HepG2 (cell line): ENCODE measurements around the gene TP53I3. TPM values are rescaled to one million over a fixed set of nuclear protein-coding genes. Genes with fewer than 3 reads are reported as not detected.

ENCODE experiments used
- ATAC-seq: fragments of 200-7000 bp; cut with Tn5 transposase; 3 replicates; pipeline ENCODE4 v1.9.1; 2020; ENCODE audit warnings: mild to moderate bottlenecking, moderate library complexity
- BruUV-seq: library from RNA; stranded (reverse); fragments of 400-500 nt; replicated peaks from 2 replicates; lab custom pipeline; 2021; lab: Mats Ljungman, UMichigan
- CTCF ChIA-PET: fragments of 300-600 bp; formaldehyde crosslinking; extraction: SDS; loops from one replicate; lab custom pipeline; 2021; ENCODE audit warnings: low total read pairs, inconsistent platforms, low intra/inter-chr PET ratio; lab: Yijun Ruan, JAX
- POLR2A ChIA-PET: fragments of 350-600 bp; sonication (Branson Sonifier 250); formaldehyde crosslinking; loops from one replicate; lab custom pipeline; 2020; ENCODE audit warnings: antibody characterized with exemption, inconsistent platforms; lab: Yijun Ruan, JAX
- DNase-seq: peaks from one replicate; pipeline ENCODE4 v3.0.0-alpha.2; 2015; ENCODE audit warnings: low spot score
- FAIRE-seq: peaks from 3 replicates; lab custom pipeline; 2011; peaks lifted over from hg19 to GRCh38; lab: Jason Lieb, UNC
- H2AFZ ChIP-seq: one replicate; pipeline ENCODE4 v1.6.1; 2011; ENCODE audit warnings: low read length, inconsistent platforms
- H3K27ac ChIP-seq: fragments of 300-600 bp; 3 replicates; pipeline ENCODE4 v1.8.0; 2011; ENCODE audit warnings: mixed run types, mild to moderate bottlenecking, mixed read lengths, low read length, inconsistent platforms; ENCODE audit not compliant: insufficient read depth; ENCODE audit errors: extremely low read length
- H3K27me3 ChIP-seq, 2 experiments: fragments of 200-600 bp in 1 of 2; 2 replicates in 1 of 2; 3 replicates in 1 of 2; pipeline versions ENCODE4 v1.6.0 to v1.8.0; 2011; ENCODE audit warnings: low read length in 2 of 2, mild to moderate bottlenecking in 2 of 2, moderate library complexity in 2 of 2, inconsistent platforms in 1 of 2; ENCODE audit not compliant: insufficient read depth in 2 of 2, control insufficient read depth in 1 of 2
- H3K36me3 ChIP-seq, 2 experiments: fragments of 200-600 bp in 1 of 2; replicated peaks in 1 of 2; 2 replicates in 1 of 2; 3 replicates in 1 of 2; pipeline versions ENCODE4 v1.5.1 to v1.8.0; 2011; ENCODE audit warnings: low read length in 2 of 2, inconsistent platforms in 1 of 2; ENCODE audit not compliant: insufficient read depth in 2 of 2, control insufficient read depth in 1 of 2
- H3K4me1 ChIP-seq: 2 replicates; pipeline ENCODE4 v1.5.1; 2012; ENCODE audit warnings: low read length, inconsistent platforms; ENCODE audit not compliant: insufficient read depth
- H3K4me2 ChIP-seq: 2 replicates; pipeline ENCODE4 v1.6.0; 2011; ENCODE audit warnings: low read depth, low read length, inconsistent platforms
- H3K4me3 ChIP-seq, 3 experiments: fragments of 200-600 bp in 1 of 3; sonication (generic), shearing (Covaris generic) in 1 of 3; replicated peaks in 1 of 3; 2 replicates each; pipeline ENCODE4 v1.5.1; 2011 to 2016; ENCODE audit warnings: low read length in 3 of 3, inconsistent platforms in 2 of 3, low read depth in 2 of 3, mild to moderate bottlenecking in 2 of 3, control low read depth in 1 of 3, mixed read lengths in 1 of 3; ENCODE audit not compliant: insufficient read depth in 1 of 3
- H3K79me2 ChIP-seq: one replicate; pipeline ENCODE4 v1.6.1; 2011; ENCODE audit warnings: low read length, inconsistent platforms; ENCODE audit not compliant: insufficient read depth
- H3K9ac ChIP-seq: 2 replicates; pipeline ENCODE4 v1.6.0; 2011; ENCODE audit warnings: mild to moderate bottlenecking, low read depth, low read length, inconsistent platforms; ENCODE audit not compliant: insufficient read depth
- H3K9me3 ChIP-seq: 2 replicates; pipeline ENCODE4 v1.5.1; 2012; ENCODE audit warnings: mild to moderate bottlenecking, low read length
- H4K20me1 ChIP-seq: 2 replicates; pipeline ENCODE4 v1.6.0; 2011; ENCODE audit warnings: inconsistent platforms, mild to moderate bottlenecking, low read length, moderate library complexity; ENCODE audit not compliant: insufficient read depth
- ATF3 ChIP-seq: sonication (generic); formaldehyde crosslinking; IDR thresholded peaks from 2 replicates; pipeline ENCODE4 v1.4.0; 2020; ENCODE audit warnings: missing genetic modification reagents
- EEA1 ChIP-seq: sonication (generic); formaldehyde crosslinking; IDR thresholded peaks from 2 replicates; pipeline ENCODE4 v1.5.1; 2020; ENCODE audit warnings: mild to moderate bottlenecking, missing genetic modification reagents, borderline replicate concordance
- FOXJ3 ChIP-seq: sonication (generic); formaldehyde crosslinking; IDR thresholded peaks from 2 replicates; pipeline ENCODE4 v1.4.0; 2020; ENCODE audit warnings: missing genetic modification reagents, mild to moderate bottlenecking, borderline replicate concordance
- NR2C2 ChIP-seq: sonication (generic); formaldehyde crosslinking; IDR thresholded peaks from 2 replicates; pipeline ENCODE4 v1.4.0; 2020; ENCODE audit warnings: missing genetic modification reagents, mild to moderate bottlenecking, moderate library complexity, borderline replicate concordance
- SMAD1 ChIP-seq: sonication (generic); formaldehyde crosslinking; IDR thresholded peaks from 2 replicates; pipeline ENCODE4 v1.4.0; 2020; ENCODE audit warnings: missing genetic modification reagents, low read depth, mild to moderate bottlenecking, borderline replicate concordance
- SOX5 ChIP-seq: IDR thresholded peaks from 2 replicates; pipeline ENCODE4 v1.6.1; 2016; ENCODE audit warnings: borderline replicate concordance
- ZNF235 ChIP-seq: sonication (generic); formaldehyde crosslinking; IDR thresholded peaks from 2 replicates; pipeline ENCODE4 v1.8.1; 2023; ENCODE audit warnings: mild to moderate bottlenecking, missing genetic modification reagents, borderline replicate concordance
- ZNF33A ChIP-seq: sonication (generic); formaldehyde crosslinking; IDR thresholded peaks from 2 replicates; pipeline ENCODE4 v1.5.1; 2020; ENCODE audit warnings: missing genetic modification reagents, mild to moderate bottlenecking, moderate library complexity, borderline replicate concordance
- ZNF597 ChIP-seq: sonication (generic); formaldehyde crosslinking; IDR thresholded peaks from 2 replicates; pipeline ENCODE4 v1.5.0; 2020; ENCODE audit warnings: missing genetic modification reagents
- ZNF703 ChIP-seq: sonication (generic); formaldehyde crosslinking; IDR thresholded peaks from 2 replicates; pipeline ENCODE4 v1.5.1; 2020; ENCODE audit warnings: missing genetic modification reagents, mild to moderate bottlenecking, moderate library complexity, borderline replicate concordance
- WGBS: methylation state at CpG from one replicate; pipeline ENCODE4 v1.1.6; 2017; ENCODE audit warnings: low lambda C conversion rate; 5-methylcytosine and 5-hydroxymethylcytosine counted together
- in situ Hi-C: cut with HindIII; loops from 2 replicates; pipeline ENCODE4 v1.10.0; 2017; ENCODE audit warnings: low pct_unique_long_range_greater_than_20kb; ENCODE audit not compliant: extremely low pct_ligation_motif_present
- intact Hi-C: fragments of 100-400 bp; cut with micrococcal nuclease; formaldehyde crosslinking; loops from one replicate; pipeline ENCODE4 v1.10.0; 2022; ENCODE audit not compliant: unreplicated experiment
- polyA plus RNA-seq, 8 experiments: library from polyadenylated mRNA; depleted of rRNA in 3 of 8; stranded (reverse) in 7 of 8; unstranded in 1 of 8; fragments of >200 nt; fragmentation: Illumina TruSeq in 4 of 8; extraction: Trizol in 4 of 8; gene quantifications; 2 replicates each; pipeline versions ENCODE4 v1.2.1 to v1.2.3, GENCODE V29; 2011 to 2016; ENCODE audit warnings: low read depth in 4 of 8, missing spikeins in 1 of 8, mixed read lengths in 1 of 8; ENCODE audit not compliant: insufficient read depth in 1 of 8
- total RNA-seq, 5 experiments: library from RNA; depleted of rRNA; stranded (reverse); fragments of >200 nt; fragmentation: Illumina TruSeq; extraction: Trizol; gene quantifications; 2 replicates each; pipeline ENCODE4 v1.2.3, GENCODE V29; 2016; ENCODE audit warnings: low read depth in 1 of 5
- TF ChIP-seq, protein P1 (sequence below): sonication (generic); formaldehyde crosslinking; IDR thresholded peaks from 2 replicates; pipeline ENCODE4 v1.8.0; 2022; ENCODE audit warnings: mild to moderate bottlenecking, missing genetic modification reagents, moderate library complexity

The TP53I3 gene
- total and polyA plus RNA-seq, 2 of the 13 experiments (the other 11 are each of a cell fraction or from before 2014, with no cell fraction given) = 25.0 to 44.1 TPM

DNA sequence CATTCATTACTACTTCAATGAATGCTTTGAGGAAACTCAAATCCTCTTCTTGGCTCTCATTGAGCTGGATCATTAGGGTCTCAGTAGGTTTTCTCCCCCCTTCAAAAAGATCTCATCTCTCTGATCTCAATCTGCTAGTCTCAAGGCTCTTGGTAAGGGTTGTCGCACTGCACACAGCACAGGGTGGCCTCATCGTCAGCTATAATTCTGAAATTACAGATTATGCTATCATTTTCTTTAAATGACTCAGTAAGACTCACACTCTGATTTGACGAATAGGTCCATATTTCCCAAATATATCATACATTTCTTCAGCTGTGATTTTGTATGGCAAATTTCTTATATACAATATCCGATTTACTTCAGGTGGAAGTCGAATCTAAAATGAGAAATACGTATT lies 10.8 kb downstream of the TP53I3 start:
- Histone ChIP-seq H3K4me3 (no peak overlapping the region), H2AFZ (no peak overlapping the region), H3K27me3 (no peaks in the 10 kb centered on the region; a peak in 1 of 5 replicates), H3K4me1 (peaks cover 15% of the 10 kb centered on the region), H4K20me1 (no peaks in the 10 kb centered on the region), H3K27ac (no peak overlapping the region), H3K9me3 (no peaks in the 10 kb centered on the region), H3K36me3 (peaks cover 10 to 36% of the 10 kb centered on the region in 2 experiments), H3K9ac (no peak overlapping the region), H3K4me2 (no peak overlapping the region), H3K79me2 (peaks cover 28% of the 10 kb centered on the region)
- POLR2A ChIA-PET = interaction anchor here (1.1 to 4.6 kb wide), 3 partner anchors 10 to 26 kb away, joined by 3 to 28 read pairs (median 5); partner anchors contain the start of genes TP53I3 and WDCP
- DNase-seq (no peak), ATAC-seq (no peak), FAIRE-seq (no peak)
- intact Hi-C loops = no loop called here
- 97% methylated on average over 6 of the region's 6 CpGs for WGBS
- CTCF ChIA-PET = no interaction called here
- TF ChIP-seq ZNF703 = no peak
- TF ChIP-seq SOX5 (CRISPR knock-in tag) = no peak
- no peak for TF ChIP-seq ZNF33A (CRISPR knock-in tag)
- TF ChIP-seq FOXJ3 (CRISPR knock-in tag) = no peak
- no peak for TF ChIP-seq EEA1 (CRISPR knock-in tag)
- no peak for TF ChIP-seq NR2C2 (CRISPR knock-in tag)
- TF ChIP-seq ZNF235 (CRISPR knock-in tag) = no peak
- no peak for TF ChIP-seq ZNF597 (CRISPR knock-in tag)
- TF ChIP-seq, protein P1, sequence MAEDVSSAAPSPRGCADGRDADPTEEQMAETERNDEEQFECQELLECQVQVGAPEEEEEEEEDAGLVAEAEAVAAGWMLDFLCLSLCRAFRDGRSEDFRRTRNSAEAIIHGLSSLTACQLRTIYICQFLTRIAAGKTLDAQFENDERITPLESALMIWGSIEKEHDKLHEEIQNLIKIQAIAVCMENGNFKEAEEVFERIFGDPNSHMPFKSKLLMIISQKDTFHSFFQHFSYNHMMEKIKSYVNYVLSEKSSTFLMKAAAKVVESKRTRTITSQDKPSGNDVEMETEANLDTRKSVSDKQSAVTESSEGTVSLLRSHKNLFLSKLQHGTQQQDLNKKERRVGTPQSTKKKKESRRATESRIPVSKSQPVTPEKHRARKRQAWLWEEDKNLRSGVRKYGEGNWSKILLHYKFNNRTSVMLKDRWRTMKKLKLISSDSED (CRISPR knock-in tag) = no peak
- TF ChIP-seq ATF3 (CRISPR knock-in tag) = no peak
- no peak for TF ChIP-seq SMAD1 (CRISPR knock-in tag)
- BruUV-seq = no TSS peak
- in situ Hi-C loops = no loop called here
